SK-N-SH (cell line): ENCODE results near the gene DLL4. TPM values are rescaled to one million over a fixed set of nuclear protein-coding genes. Genes with fewer than 3 reads are reported as not detected.

Source experiments
- CTCF ChIA-PET: fragments of 300-600, 350-600 bp; formaldehyde crosslinking; extraction: SDS; loops from one replicate; lab custom pipeline; 2021; lab: Yijun Ruan, JAX
- POLR2A ChIA-PET: fragments of 350-600 bp; sonication (Branson Sonifier 250); formaldehyde crosslinking; extraction: SDS; loops from one replicate; lab custom pipeline; 2020; ENCODE audit warnings: antibody characterized with exemption, inconsistent platforms; lab: Yijun Ruan, JAX
- DNase-seq: peaks from one replicate; pipeline ENCODE4 v3.0.0; 2012
- H2AFZ ChIP-seq: fragments of 200-600 bp; sonication (generic); 2 replicates; pipeline ENCODE4 v1.8.1; 2016; ENCODE audit warnings: antibody characterized with exemption, mild to moderate bottlenecking, low read depth
- H3F3A ChIP-seq: fragments of 200-600 bp; sonication (generic); replicated peaks from 2 replicates; pipeline ENCODE3; 2016; ENCODE audit warnings: antibody characterized with exemption, mild to moderate bottlenecking; ENCODE audit not compliant: insufficient read depth
- H3K27ac ChIP-seq, 2 experiments: fragments of 200-500 bp in 1 of 2; fragments of 200-600 bp in 1 of 2; sonication (Bioruptor generic) in 1 of 2; sonication (generic), shearing (Covaris generic) in 1 of 2; 2 replicates each; pipeline versions ENCODE4 v1.5.1 to v1.6.1; 2014 to 2016; ENCODE audit warnings: low read depth in 2 of 2, inconsistent platforms in 1 of 2, low read length in 1 of 2, mild to moderate bottlenecking in 1 of 2, mixed read lengths in 1 of 2
- H3K27me3 ChIP-seq: fragments of 200-600 bp; sonication (generic), shearing (Covaris generic); 2 replicates; pipeline ENCODE4 v1.6.1; 2016; ENCODE audit warnings: mixed run types; ENCODE audit not compliant: insufficient read depth
- H3K36me3 ChIP-seq, 2 experiments: fragments of 200-500 bp in 1 of 2; fragments of 200-600 bp in 1 of 2; sonication (Bioruptor generic) in 1 of 2; sonication (generic) in 1 of 2; replicated peaks in 1 of 2; 2 replicates each; pipeline versions ENCODE3 to v1.5.1; 2014 to 2016; ENCODE audit warnings: low read length in 1 of 2, mild to moderate bottlenecking in 1 of 2; ENCODE audit not compliant: insufficient read depth in 2 of 2, control insufficient read depth in 1 of 2
- H3K4me1 ChIP-seq, 2 experiments: fragments of 200-500 bp in 1 of 2; fragments of 200-600 bp in 1 of 2; sonication (Bioruptor generic) in 1 of 2; sonication (generic), shearing (Covaris generic) in 1 of 2; 2 replicates each; pipeline versions ENCODE4 v1.5.1 to v1.6.1; 2014 to 2016; ENCODE audit warnings: low read depth in 1 of 2, low read length in 1 of 2, mixed run types in 1 of 2; ENCODE audit not compliant: insufficient read depth in 2 of 2, control insufficient read depth in 1 of 2
- H3K4me2 ChIP-seq: fragments of 200-600 bp; sonication (generic), shearing (Covaris generic); 2 replicates; pipeline ENCODE4 v1.6.1; 2017; ENCODE audit warnings: mixed run types
- H3K4me3 ChIP-seq, 2 experiments: fragments of 200-500 bp in 1 of 2; fragments of 200-600 bp in 1 of 2; sonication (Bioruptor generic) in 1 of 2; sonication (generic), shearing (Covaris generic) in 1 of 2; 2 replicates each; pipeline versions ENCODE4 v1.5.1 to v1.8.1; 2014 to 2016; ENCODE audit warnings: low read depth in 2 of 2, inconsistent platforms in 1 of 2, low read length in 1 of 2, mild to moderate bottlenecking in 1 of 2, mixed read lengths in 1 of 2, moderate library complexity in 1 of 2
- H3K79me2 ChIP-seq: fragments of 200-600 bp; sonication (generic); 2 replicates; pipeline ENCODE4 v1.8.1; 2017; ENCODE audit warnings: mild to moderate bottlenecking; ENCODE audit not compliant: insufficient read depth
- H3K9ac ChIP-seq: fragments of 200-600 bp; sonication (generic); 2 replicates; pipeline ENCODE4 v1.6.1; 2017; ENCODE audit warnings: mixed run types
- H3K9me2 ChIP-seq: fragments of 200-600 bp; sonication (generic); 2 replicates; pipeline ENCODE4 v1.6.1; 2017; ENCODE audit warnings: mixed run types
- H3K9me3 ChIP-seq: fragments of 200-600 bp; sonication (generic); 2 replicates; pipeline ENCODE4 v1.6.1; 2017; ENCODE audit warnings: mixed run types, mild to moderate bottlenecking, moderate library complexity
- H4K20me1 ChIP-seq: fragments of 200-600 bp; sonication (generic); 2 replicates; pipeline ENCODE4 v1.6.1; 2017; ENCODE audit warnings: mild to moderate bottlenecking, mixed run types; ENCODE audit not compliant: insufficient read depth
- CHD2 ChIP-seq: fragments of 150-350 bp; IDR thresholded peaks from 2 replicates; pipeline ENCODE4 v1.6.1; 2018; ENCODE audit warnings: low read length; ENCODE audit not compliant: partially characterized antibody
- ELF1 ChIP-seq: IDR thresholded peaks from 2 replicates; pipeline ENCODE4 v1.4.0; 2012
- EP300 ChIP-seq, 2 experiments: IDR thresholded peaks; 2 replicates each; pipeline versions ENCODE4 v1.4.0 to v1.6.1; 2012; ENCODE audit warnings: borderline replicate concordance in 1 of 2, low read depth in 1 of 2, low read length in 1 of 2
- EZH2phosphoT487 ChIP-seq: fragments of 200-600 bp; sonication (generic); IDR thresholded peaks from 2 replicates; pipeline ENCODE4 v1.6.1; 2017; ENCODE audit warnings: low read depth, mixed run types, mild to moderate bottlenecking, antibody characterized with exemption, moderate library complexity, borderline replicate concordance
- FOSL2 ChIP-seq: IDR thresholded peaks from 2 replicates; pipeline ENCODE4 v1.4.0; 2012; ENCODE audit warnings: low read depth, mild to moderate bottlenecking, moderate library complexity, borderline replicate concordance
- FOXM1 ChIP-seq: IDR thresholded peaks from 2 replicates; pipeline ENCODE4 v1.4.0; 2012; ENCODE audit warnings: low read depth, mild to moderate bottlenecking
- GATA2 ChIP-seq: sonication (generic); formaldehyde crosslinking; IDR thresholded peaks from 2 replicates; pipeline ENCODE4 v1.5.0; 2020; ENCODE audit warnings: mild to moderate bottlenecking, missing genetic modification reagents
- MEF2A ChIP-seq: IDR thresholded peaks from 2 replicates; pipeline ENCODE4 v1.4.0; 2012; ENCODE audit warnings: low read depth, borderline replicate concordance
- MXI1 ChIP-seq: IDR thresholded peaks from 2 replicates; pipeline ENCODE4 v1.6.1; 2012; ENCODE audit warnings: mild to moderate bottlenecking, low read depth, low read length, improper control_type of control experiment
- NRF1 ChIP-seq: IDR thresholded peaks from 2 replicates; pipeline ENCODE4 v1.6.1; 2012; ENCODE audit warnings: low read depth, mild to moderate bottlenecking, low read length
- POLR2AphosphoS5 ChIP-seq: IDR thresholded peaks from 2 replicates; pipeline ENCODE4 v1.6.1; 2012; ENCODE audit warnings: low read depth, low read length
- RAD21 ChIP-seq: IDR thresholded peaks from 2 replicates; pipeline ENCODE4 v1.6.1; 2012; ENCODE audit warnings: mild to moderate bottlenecking, low read length
- RCOR1 ChIP-seq: fragments of 150-350 bp; IDR thresholded peaks from 2 replicates; pipeline ENCODE4 v1.6.1; 2017; ENCODE audit warnings: antibody characterized with exemption, low read length
- RFX5 ChIP-seq: IDR thresholded peaks from 2 replicates; pipeline ENCODE4 v1.6.1; 2012; ENCODE audit warnings: mild to moderate bottlenecking, improper control_type of control experiment, low read length
- RXRA ChIP-seq: IDR thresholded peaks from 2 replicates; pipeline ENCODE4 v1.4.0; 2012; ENCODE audit warnings: low read depth, mild to moderate bottlenecking, borderline replicate concordance
- SIN3A ChIP-seq: IDR thresholded peaks from 2 replicates; pipeline ENCODE4 v1.6.1; 2012; ENCODE audit warnings: low read depth, mild to moderate bottlenecking, low read length, moderate library complexity, borderline replicate concordance
- SMC3 ChIP-seq: IDR thresholded peaks from 2 replicates; pipeline ENCODE4 v1.6.1; 2012; ENCODE audit warnings: low read depth, low read length, improper control_type of control experiment
- TAF1 ChIP-seq: IDR thresholded peaks from 2 replicates; pipeline ENCODE4 v1.6.1; 2012; ENCODE audit warnings: low read depth, mild to moderate bottlenecking, low read length, moderate library complexity, borderline replicate concordance
- TCF12 ChIP-seq: IDR thresholded peaks from 2 replicates; pipeline ENCODE4 v1.4.0; 2012
- TEAD4 ChIP-seq: IDR thresholded peaks from 2 replicates; pipeline ENCODE4 v1.4.0; 2012; ENCODE audit warnings: mild to moderate bottlenecking, borderline replicate concordance; ENCODE audit not compliant: insufficient read depth
- YY1 ChIP-seq: IDR thresholded peaks from 2 replicates; pipeline ENCODE4 v1.4.0; 2012; ENCODE audit warnings: low read depth, mild to moderate bottlenecking
- WGBS: methylation state at CpG from one replicate; pipeline ENCODE4 v1.1.6; 2017; ENCODE audit warnings: low lambda C conversion rate; 5-methylcytosine and 5-hydroxymethylcytosine counted together
- polyA plus RNA-seq, 3 experiments: library from polyadenylated mRNA; depleted of rRNA; stranded (reverse); fragments of >200 nt; gene quantifications; 2 replicates each; pipeline ENCODE4 v1.2.3, GENCODE V29; 2012
- TF ChIP-seq, protein P1 (sequence below): fragments of 150-350 bp; IDR thresholded peaks from 2 replicates; pipeline ENCODE4 v1.6.1; 2017; ENCODE audit warnings: antibody characterized with exemption, low read length, low read depth, borderline replicate concordance
- TF ChIP-seq, protein P2 (sequence below): IDR thresholded peaks from 2 replicates; pipeline ENCODE4; 2012
- TF ChIP-seq, protein P3 (sequence below): IDR thresholded peaks from 2 replicates; pipeline ENCODE4 v1.4.0; 2012; ENCODE audit warnings: low read depth, borderline replicate concordance
- TF ChIP-seq, protein P4 (sequence below): fragments of 150-350 bp; IDR thresholded peaks from 2 replicates; pipeline ENCODE4 v1.6.1; 2016; ENCODE audit warnings: mild to moderate bottlenecking, low read depth, low read length
- TF ChIP-seq, protein P5 (sequence below): fragments of 200-600 bp; sonication (generic); IDR thresholded peaks from 2 replicates; pipeline ENCODE4 v1.6.1; 2017; ENCODE audit warnings: antibody characterized with exemption, mild to moderate bottlenecking, moderate library complexity

DLL4 gene
- polyA plus RNA-seq, 1 of the 3 experiments (the other 2 are of a cell fraction): 0.03 TPM

DNA sequence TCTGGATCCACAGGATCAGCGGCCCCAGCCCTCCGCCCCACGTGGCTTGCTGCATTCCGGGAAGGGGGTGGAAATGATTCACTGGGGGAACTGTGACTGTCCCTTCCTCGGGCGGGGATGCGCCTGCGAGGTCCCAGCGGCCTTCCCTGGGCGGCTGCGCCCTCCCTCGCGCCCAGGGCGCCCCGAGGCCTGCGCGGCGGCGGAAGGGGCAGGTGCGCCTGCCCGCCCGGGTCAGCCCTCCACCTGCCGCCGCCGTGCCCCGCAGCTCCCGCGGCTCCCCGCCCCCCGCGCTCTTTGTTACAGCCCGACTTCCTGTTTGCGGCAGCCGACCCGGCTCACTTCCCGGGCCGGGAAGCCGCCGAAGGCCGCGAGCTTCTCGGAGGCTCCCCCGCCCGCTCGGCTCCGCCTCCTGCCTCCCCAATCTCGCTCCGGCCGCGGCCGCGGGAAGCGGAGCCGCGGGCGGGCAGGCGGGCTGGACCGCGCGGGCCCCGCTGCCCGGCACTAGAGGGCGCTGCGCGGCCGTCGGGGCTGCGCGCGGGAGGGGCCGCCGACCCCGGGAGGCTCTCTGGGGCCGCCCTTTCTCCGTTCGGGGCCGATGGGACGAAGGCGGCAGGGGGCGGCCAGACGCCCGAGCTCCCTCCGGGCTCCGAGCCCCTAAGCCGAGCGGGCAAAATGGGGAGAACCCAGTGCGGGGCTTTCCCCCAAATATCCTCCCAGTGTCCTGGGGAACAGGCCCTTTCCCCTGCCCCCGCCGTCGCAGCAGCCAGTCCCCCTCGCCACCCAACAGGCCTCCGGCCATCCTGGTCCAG, 12.6 kb downstream of the DLL4 start:
- Histone ChIP-seq H3K9ac (peak overlapping the region; percentile 66), H4K20me1 (no peaks in the 10 kb centered on the region), H3K4me1 (peaks cover 7 to 26% of the 10 kb centered on the region in 2 experiments; a peak in 2 of 4 replicates), H3K36me3 (no peaks in the 10 kb centered on the region), H3K4me3 (peak overlapping the region; percentile 56 to 60), H3K4me2 (peak overlapping the region; percentile 76), H3F3A (peaks cover 16% of the 10 kb centered on the region), H2AFZ (peak overlapping the region; percentile 91), H3K27me3 (no peaks in the 10 kb centered on the region), H3K9me3 (no peaks in the 10 kb centered on the region), H3K9me2 (no peaks in the 10 kb centered on the region), H3K27ac (peak overlapping the region; percentile 33 to 85; a peak in 3 of 4 replicates), H3K79me2 (no peaks in the 10 kb centered on the region)
- peak; percentile 97 for DNase-seq
- CTCF ChIA-PET: interaction anchor here (0.6 to 33.6 kb wide), 51 partner anchors 10 to 742 kb away, joined by 3 to 675 read pairs (median 5); partner anchors contain the start of genes CHAC1, CHP1, DLL4 and EXD1
- POLR2A ChIA-PET: interaction anchor here (0.8 to 3.4 kb wide), 8 partner anchors 11 to 174 kb away, joined by 3 to 47 read pairs (median 4); partner anchors contain the start of genes CHAC1 and INO80
- 0% methylated on average over 4 of the region's 92 CpGs for WGBS
- TF ChIP-seq ELF1 (no peak), TAF1 (peak; percentile 11; the same call in 1 of the 2 replicates), POLR2AphosphoS5 (peak; percentile 55; the same call in 1 of the 2 replicates), CHD2 (no peak), RXRA (no peak), RAD21 (peak; percentile 50), FOXM1 (no peak), MEF2A (no peak), SIN3A (peak; percentile 50; the same call in 1 of the 2 replicates), NRF1 (no peak), EZH2phosphoT487 (no peak), MXI1 (peak; percentile 74; the same call in 1 of the 2 replicates), RCOR1 (no peak), FOSL2 (peak; percentile 5; the same call in 1 of the 2 replicates), GATA2 (CRISPR knock-in tag) (no peak), TCF12 (no peak), RFX5 (no peak), YY1 (no peak), TEAD4 (no peak), SMC3 (peak; percentile 56), EP300 (IDR thresholded peaks at IDR 0.05; ENCODE audit: borderline replicate concordance in 1 of 2, low read depth in 1 of 2, low read length in 1 of 2) (no peak)
- TF ChIP-seq, protein P1, sequence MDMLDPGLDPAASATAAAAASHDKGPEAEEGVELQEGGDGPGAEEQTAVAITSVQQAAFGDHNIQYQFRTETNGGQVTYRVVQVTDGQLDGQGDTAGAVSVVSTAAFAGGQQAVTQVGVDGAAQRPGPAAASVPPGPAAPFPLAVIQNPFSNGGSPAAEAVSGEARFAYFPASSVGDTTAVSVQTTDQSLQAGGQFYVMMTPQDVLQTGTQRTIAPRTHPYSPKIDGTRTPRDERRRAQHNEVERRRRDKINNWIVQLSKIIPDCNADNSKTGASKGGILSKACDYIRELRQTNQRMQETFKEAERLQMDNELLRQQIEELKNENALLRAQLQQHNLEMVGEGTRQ: no peak
- TF ChIP-seq, protein P2, sequence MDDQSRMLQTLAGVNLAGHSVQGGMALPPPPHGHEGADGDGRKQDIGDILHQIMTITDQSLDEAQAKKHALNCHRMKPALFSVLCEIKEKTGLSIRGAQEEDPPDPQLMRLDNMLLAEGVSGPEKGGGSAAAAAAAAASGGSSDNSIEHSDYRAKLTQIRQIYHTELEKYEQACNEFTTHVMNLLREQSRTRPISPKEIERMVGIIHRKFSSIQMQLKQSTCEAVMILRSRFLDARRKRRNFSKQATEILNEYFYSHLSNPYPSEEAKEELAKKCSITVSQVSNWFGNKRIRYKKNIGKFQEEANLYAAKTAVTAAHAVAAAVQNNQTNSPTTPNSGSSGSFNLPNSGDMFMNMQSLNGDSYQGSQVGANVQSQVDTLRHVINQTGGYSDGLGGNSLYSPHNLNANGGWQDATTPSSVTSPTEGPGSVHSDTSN: no peak
- TF ChIP-seq, protein P3, sequence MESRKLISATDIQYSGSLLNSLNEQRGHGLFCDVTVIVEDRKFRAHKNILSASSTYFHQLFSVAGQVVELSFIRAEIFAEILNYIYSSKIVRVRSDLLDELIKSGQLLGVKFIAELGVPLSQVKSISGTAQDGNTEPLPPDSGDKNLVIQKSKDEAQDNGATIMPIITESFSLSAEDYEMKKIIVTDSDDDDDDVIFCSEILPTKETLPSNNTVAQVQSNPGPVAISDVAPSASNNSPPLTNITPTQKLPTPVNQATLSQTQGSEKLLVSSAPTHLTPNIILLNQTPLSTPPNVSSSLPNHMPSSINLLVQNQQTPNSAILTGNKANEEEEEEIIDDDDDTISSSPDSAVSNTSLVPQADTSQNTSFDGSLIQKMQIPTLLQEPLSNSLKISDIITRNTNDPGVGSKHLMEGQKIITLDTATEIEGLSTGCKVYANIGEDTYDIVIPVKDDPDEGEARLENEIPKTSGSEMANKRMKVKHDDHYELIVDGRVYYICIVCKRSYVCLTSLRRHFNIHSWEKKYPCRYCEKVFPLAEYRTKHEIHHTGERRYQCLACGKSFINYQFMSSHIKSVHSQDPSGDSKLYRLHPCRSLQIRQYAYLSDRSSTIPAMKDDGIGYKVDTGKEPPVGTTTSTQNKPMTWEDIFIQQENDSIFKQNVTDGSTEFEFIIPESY: no peak
- TF ChIP-seq, protein P4, sequence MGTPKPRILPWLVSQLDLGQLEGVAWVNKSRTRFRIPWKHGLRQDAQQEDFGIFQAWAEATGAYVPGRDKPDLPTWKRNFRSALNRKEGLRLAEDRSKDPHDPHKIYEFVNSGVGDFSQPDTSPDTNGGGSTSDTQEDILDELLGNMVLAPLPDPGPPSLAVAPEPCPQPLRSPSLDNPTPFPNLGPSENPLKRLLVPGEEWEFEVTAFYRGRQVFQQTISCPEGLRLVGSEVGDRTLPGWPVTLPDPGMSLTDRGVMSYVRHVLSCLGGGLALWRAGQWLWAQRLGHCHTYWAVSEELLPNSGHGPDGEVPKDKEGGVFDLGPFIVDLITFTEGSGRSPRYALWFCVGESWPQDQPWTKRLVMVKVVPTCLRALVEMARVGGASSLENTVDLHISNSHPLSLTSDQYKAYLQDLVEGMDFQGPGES: no peak
- TF ChIP-seq, protein P5, sequence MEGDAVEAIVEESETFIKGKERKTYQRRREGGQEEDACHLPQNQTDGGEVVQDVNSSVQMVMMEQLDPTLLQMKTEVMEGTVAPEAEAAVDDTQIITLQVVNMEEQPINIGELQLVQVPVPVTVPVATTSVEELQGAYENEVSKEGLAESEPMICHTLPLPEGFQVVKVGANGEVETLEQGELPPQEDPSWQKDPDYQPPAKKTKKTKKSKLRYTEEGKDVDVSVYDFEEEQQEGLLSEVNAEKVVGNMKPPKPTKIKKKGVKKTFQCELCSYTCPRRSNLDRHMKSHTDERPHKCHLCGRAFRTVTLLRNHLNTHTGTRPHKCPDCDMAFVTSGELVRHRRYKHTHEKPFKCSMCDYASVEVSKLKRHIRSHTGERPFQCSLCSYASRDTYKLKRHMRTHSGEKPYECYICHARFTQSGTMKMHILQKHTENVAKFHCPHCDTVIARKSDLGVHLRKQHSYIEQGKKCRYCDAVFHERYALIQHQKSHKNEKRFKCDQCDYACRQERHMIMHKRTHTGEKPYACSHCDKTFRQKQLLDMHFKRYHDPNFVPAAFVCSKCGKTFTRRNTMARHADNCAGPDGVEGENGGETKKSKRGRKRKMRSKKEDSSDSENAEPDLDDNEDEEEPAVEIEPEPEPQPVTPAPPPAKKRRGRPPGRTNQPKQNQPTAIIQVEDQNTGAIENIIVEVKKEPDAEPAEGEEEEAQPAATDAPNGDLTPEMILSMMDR: peak; percentile 49
